HFFc6 (cell line): ENCODE data around the gene FER1L5. TPM values are rescaled to one million over a fixed set of nuclear protein-coding genes. Genes with fewer than 3 reads are reported as not detected.
"Not testable (repeated sequence)": the region's sequence is repeated elsewhere in the genome, so short reads cannot be mapped to it uniquely, and the experiment has no call there.

Experiments
- DNase-seq: peaks from one replicate; pipeline ENCODE4 v3.0.0-alpha.2; 2018
- H3K27ac Mint-ChIP-seq: 2 replicates; pipeline ENCODE4 v1.8.0; 2020; ENCODE audit warnings: mild to moderate bottlenecking, mixed read lengths
- H3K27me3 Mint-ChIP-seq: 2 replicates; pipeline ENCODE4 v1.8.0; 2021; ENCODE audit warnings: mild to moderate bottlenecking, moderate library complexity, mixed read lengths; ENCODE audit not compliant: insufficient read depth
- H3K36me3 Mint-ChIP-seq: 2 replicates; pipeline ENCODE4 v1.8.0; 2021; ENCODE audit warnings: low read depth, mixed read lengths
- H3K4me1 Mint-ChIP-seq: 2 replicates; pipeline ENCODE4 v1.8.0; 2020; ENCODE audit warnings: low read depth, mixed read lengths
- H3K4me3 Mint-ChIP-seq: 2 replicates; pipeline ENCODE4 v1.8.0; 2020; ENCODE audit warnings: mild to moderate bottlenecking, moderate library complexity, mixed read lengths
- H3K9me3 Mint-ChIP-seq: 2 replicates; pipeline ENCODE4 v1.8.0; 2020; ENCODE audit warnings: mild to moderate bottlenecking, mixed read lengths
- total RNA-seq, 6 experiments: library from RNA; stranded (reverse); fragmentation: NEBNext Ultra II Directional; extraction: Animal tissue kit (Norgen Biotek cat#: 25700); gene quantifications; 2 replicates in 1 of 6; 3 replicates in 5 of 6; pipeline ENCODE4 v1.2.3, GENCODE V29; 2021
- TF ChIP-seq, protein P1 (sequence below): fragments of 200-600 bp; sonication (generic); IDR thresholded peaks from 2 replicates; pipeline ENCODE4 v1.5.0; 2021; ENCODE audit warnings: antibody characterized with exemption, mild to moderate bottlenecking

FER1L5 gene
- total RNA-seq, 6 experiments from 2014 or later: not detected

- no peak overlapping the region for H3K4me3 Mint-ChIP-seq
These were observed 9.2 kb downstream of the FER1L5 start for GRCh38 chr2:96651793-96652192.

DNA sequence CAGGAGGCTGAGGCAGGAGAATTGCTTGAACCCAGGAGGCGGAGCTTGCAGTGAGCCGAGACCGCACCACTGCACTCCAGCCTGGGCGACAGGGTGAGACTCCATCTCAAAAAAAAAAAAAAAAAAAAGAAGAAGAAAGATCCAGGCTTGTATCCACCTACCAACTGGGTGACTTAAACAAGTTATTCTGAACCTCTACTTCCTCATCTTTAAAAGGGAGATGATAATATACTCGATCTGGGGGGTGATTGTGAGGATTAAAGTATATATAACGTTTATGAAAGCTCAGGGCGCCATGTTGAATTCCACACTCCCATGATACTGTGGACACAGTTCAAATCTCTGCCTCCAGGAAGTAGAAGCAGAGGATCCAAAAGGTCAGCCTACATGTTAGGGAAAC is 12.2 kb downstream of the FER1L5 start:
- H3K4me1 Mint-ChIP-seq, H3K4me3 Mint-ChIP-seq, H3K9me3 Mint-ChIP-seq, H3K36me3 Mint-ChIP-seq, H3K27ac Mint-ChIP-seq, DNase-seq: not testable (repeated sequence)
- peaks cover 25% of the 10 kb centered on the region for H3K27me3 Mint-ChIP-seq

More at GRCh38 chr2:96651793-96652192, 9.2 kb downstream of the FER1L5 start:
- Mint-ChIP-seq H3K36me3 (no peaks in the 10 kb centered on the region), H3K27ac (no peak overlapping the region), H3K4me1 (no peaks in the 10 kb centered on the region; the same call in 1 of the 2 replicates), H3K9me3 (no peaks in the 10 kb centered on the region), H3K27me3 (peaks cover 21% of the 10 kb centered on the region)
- TF ChIP-seq, protein P1, sequence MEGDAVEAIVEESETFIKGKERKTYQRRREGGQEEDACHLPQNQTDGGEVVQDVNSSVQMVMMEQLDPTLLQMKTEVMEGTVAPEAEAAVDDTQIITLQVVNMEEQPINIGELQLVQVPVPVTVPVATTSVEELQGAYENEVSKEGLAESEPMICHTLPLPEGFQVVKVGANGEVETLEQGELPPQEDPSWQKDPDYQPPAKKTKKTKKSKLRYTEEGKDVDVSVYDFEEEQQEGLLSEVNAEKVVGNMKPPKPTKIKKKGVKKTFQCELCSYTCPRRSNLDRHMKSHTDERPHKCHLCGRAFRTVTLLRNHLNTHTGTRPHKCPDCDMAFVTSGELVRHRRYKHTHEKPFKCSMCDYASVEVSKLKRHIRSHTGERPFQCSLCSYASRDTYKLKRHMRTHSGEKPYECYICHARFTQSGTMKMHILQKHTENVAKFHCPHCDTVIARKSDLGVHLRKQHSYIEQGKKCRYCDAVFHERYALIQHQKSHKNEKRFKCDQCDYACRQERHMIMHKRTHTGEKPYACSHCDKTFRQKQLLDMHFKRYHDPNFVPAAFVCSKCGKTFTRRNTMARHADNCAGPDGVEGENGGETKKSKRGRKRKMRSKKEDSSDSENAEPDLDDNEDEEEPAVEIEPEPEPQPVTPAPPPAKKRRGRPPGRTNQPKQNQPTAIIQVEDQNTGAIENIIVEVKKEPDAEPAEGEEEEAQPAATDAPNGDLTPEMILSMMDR: no peak
- DNase-seq: no peak

DNA sequence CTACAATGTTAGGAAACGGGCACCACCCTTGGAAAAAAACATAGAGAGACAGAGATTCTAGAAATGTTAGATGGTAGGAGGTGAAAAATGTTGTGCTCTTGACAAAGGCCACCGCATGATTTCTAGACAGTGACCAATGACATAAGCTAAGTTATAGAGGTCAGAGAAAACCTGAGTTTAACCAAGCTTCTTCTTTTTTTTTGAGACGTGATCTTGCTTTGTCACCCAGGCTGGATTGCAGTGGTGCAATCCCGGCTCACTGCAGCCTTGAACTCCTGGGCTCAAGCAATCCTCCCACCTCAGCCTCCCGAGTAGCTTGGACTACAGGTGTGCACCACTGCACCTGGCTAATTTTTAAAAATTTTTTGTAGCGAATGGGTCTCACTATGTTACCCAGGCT is 13.0 kb downstream of the FER1L5 start:
- H3K4me3 Mint-ChIP-seq: no peak overlapping the region
- H3K27ac Mint-ChIP-seq: no peak overlapping the region
- H3K27me3 Mint-ChIP-seq: peaks cover 25% of the 10 kb centered on the region
- H3K36me3 Mint-ChIP-seq: no peaks in the 10 kb centered on the region
- H3K9me3 Mint-ChIP-seq: no peaks in the 10 kb centered on the region
- no peak for DNase-seq
- TF ChIP-seq, protein P1: no peak
- no peaks in the 10 kb centered on the region for H3K4me1 Mint-ChIP-seq

DNA sequence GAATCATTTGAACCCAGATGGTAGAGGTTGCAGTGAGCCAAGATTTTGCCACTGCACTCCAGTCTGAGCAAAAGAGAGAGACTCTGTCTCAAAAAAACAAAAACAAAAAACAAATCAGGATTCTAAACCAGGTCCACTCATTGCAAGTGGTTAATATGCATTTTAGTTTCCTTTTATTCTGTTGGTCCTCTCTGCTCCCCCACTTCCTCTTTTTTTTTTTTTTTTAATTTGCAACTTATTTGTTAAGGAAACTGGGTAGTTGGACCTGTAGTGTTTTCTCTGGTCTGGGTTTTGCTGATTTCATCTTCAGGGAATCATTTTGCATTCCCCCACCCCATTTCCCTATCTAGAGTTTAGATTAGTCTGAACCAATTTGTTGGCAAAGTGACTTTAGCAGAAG is 14.0 kb downstream of the FER1L5 start:
- TF ChIP-seq, protein P1: no peak
- H3K36me3 Mint-ChIP-seq: no peaks in the 10 kb centered on the region
- DNase-seq: no peak
- H3K4me1 Mint-ChIP-seq: no peaks in the 10 kb centered on the region
- no peak overlapping the region for H3K4me3 Mint-ChIP-seq
- H3K27ac Mint-ChIP-seq: no peak overlapping the region
- H3K27me3 Mint-ChIP-seq: peaks cover 17% of the 10 kb centered on the region
- no peaks in the 10 kb centered on the region for H3K9me3 Mint-ChIP-seq

DNA sequence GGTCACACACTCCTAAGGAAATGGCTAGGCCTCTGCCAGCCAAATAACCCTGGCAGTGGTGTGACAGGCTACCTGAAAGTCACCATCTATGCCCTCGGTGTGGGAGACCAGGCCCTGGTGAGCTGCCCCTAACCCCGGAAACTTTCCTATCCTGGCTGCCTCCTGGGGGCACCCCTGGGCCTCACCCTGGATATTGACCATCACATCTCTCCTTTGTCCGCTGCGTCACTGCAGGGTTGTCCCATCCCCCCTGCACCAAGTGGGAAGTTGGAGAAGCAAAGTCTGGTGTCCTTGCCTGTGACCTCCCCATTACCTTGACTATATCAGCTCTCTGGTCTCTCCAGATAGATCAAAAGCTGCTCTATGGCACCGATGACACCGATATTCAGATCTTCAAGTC is 18.8 kb downstream of the FER1L5 start:
- Mint-ChIP-seq H3K36me3 (peaks cover 7% of the 10 kb centered on the region; the same call in 1 of the 2 replicates), H3K27me3 (peaks cover 4% of the 10 kb centered on the region), H3K27ac (no peak overlapping the region; the same call in 1 of the 2 replicates), H3K4me1 (peaks cover 20% of the 10 kb centered on the region), H3K4me3 (no peak overlapping the region), H3K9me3 (peaks cover 12% of the 10 kb centered on the region)
- DNase-seq: no peak
- TF ChIP-seq, protein P1: no peak

DNA sequence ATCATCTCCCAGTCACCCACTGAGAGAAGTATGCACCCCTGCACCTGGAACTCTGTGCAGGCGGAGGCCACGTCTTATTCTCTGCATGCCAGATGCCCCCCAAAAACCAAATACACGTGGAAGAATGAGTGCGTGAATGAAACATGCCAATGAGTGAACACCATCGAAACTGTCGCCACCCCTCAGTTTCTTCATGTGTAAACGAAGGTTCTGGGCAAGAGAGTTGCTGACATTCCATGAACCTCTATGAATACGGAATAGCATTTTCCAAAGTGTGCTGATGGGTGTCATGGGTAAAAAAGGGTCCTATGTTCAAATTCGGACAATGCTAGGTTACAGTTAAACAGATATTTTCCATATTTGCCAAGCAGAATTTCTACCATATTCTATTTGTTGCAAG is 19.8 kb downstream of the FER1L5 start:
- peaks cover 12% of the 10 kb centered on the region for H3K9me3 Mint-ChIP-seq
- TF ChIP-seq, protein P1: no peak
- no peak overlapping the region for H3K27ac Mint-ChIP-seq
- H3K4me3 Mint-ChIP-seq: no peak overlapping the region
- peaks cover 21% of the 10 kb centered on the region for H3K4me1 Mint-ChIP-seq
- peaks cover 7% of the 10 kb centered on the region; the same call in 1 of the 2 replicates for H3K36me3 Mint-ChIP-seq
- peaks cover 4% of the 10 kb centered on the region for H3K27me3 Mint-ChIP-seq
- no peak for DNase-seq
